C4-2B (cell line): ENCODE measurements around the gene RBBP8NL.

Experiments
- H3K27ac ChIP-seq: fragments of 450-650 bp; 2 replicates; pipeline ENCODE4 v1.5.1; 2017
- CTCF ChIP-seq: fragments of 450-650 bp; conservative IDR thresholded peaks from 2 replicates; pipeline ENCODE4 v1.5.1; 2017; ENCODE audit warnings: mild to moderate bottlenecking
- ZFX ChIP-seq: fragments of 450-650 bp; IDR thresholded peaks from 2 replicates; pipeline ENCODE4 v1.6.1; 2017

Gene RBBP8NL

GRCh38 chr20:62370115-62370806 lies 57.1 kb downstream of the RBBP8NL start:
- TF ChIP-seq CTCF (no peak), ZFX (no peak)
- H3K27ac ChIP-seq: no peak overlapping the region

- no peak for TF ChIP-seq ZFX
- TF ChIP-seq CTCF: no peak
- no peak overlapping the region for H3K27ac ChIP-seq
These were observed 57.6 kb downstream of the RBBP8NL start for GRCh38 chr20:62369815-62370114.

- TF ChIP-seq CTCF: no peak; the same call in 1 of the 2 replicates
- no peak for TF ChIP-seq ZFX
- peak overlapping the region; percentile 98 for H3K27ac ChIP-seq
These were observed 58.1 kb downstream of the RBBP8NL start for GRCh38 chr20:62368976-62369814.

- peak overlapping the region; percentile 98 for H3K27ac ChIP-seq
- no peak for TF ChIP-seq ZFX
These were observed 58.9 kb downstream of the RBBP8NL start for GRCh38 chr20:62368392-62368975.

GRCh38 chr20:62367633-62368391 lies 59.5 kb downstream of the RBBP8NL start:
- TF ChIP-seq ZFX: 0 out of 2 replicates have a peak, but pooled peaks have one; percentile 33
- TF ChIP-seq CTCF: no peak
- peak overlapping the region; percentile 98 for H3K27ac ChIP-seq

GRCh38 chr20:62367136-62367632 lies 60.2 kb downstream of the RBBP8NL start, which contains the start of gene LAMA5:
LAMA5 (minus strand) TSS chr20:62367312; CDS start chr20:62367245, 67 bp downstream.
- H3K27ac ChIP-seq: peak within 1 kb of the TSS; percentile 98

More at GRCh38 chr20:62367136-62367632, 60.2 kb downstream of the RBBP8NL start, which contains the start of gene LAMA5:
- TF ChIP-seq ZFX (peak; percentile 2; the same call in 1 of the 2 replicates), CTCF (no peak)
